A549 (cell line): Measurements from ENCODE around the gene USP6NL. TPM values are rescaled to one million over a fixed set of nuclear protein-coding genes. Genes with fewer than 3 reads are reported as not detected.

Experiments used
- ATAC-seq, 2 experiments: fragments of 200-7000 bp in 1 of 2; fragments of >200 bp in 1 of 2; cut with Nextera tagmentation in 1 of 2; cut with Tn5 transposase in 1 of 2; 3 replicates each; pipeline versions ENCODE4 v1.8.0 to v1.9.1; 2018 to 2020; ENCODE audit warnings: mild to moderate bottlenecking in 1 of 2, moderate library complexity in 1 of 2
- CTCF ChIA-PET: fragments of 300-600 bp; sonication (Branson Sonifier 250); formaldehyde crosslinking; extraction: SDS; loops from one replicate; lab custom pipeline; 2021; ENCODE audit warnings: antibody characterized with exemption, inconsistent platforms; lab: Yijun Ruan, JAX
- POLR2A ChIA-PET: fragments of 350-600 bp; formaldehyde crosslinking; extraction: SDS; loops from one replicate; lab custom pipeline; 2021; ENCODE audit warnings: antibody characterized with exemption, inconsistent platforms; lab: Yijun Ruan, JAX
- DNase-seq, 2 experiments: peaks; one replicate each; pipeline versions ENCODE4 v3.0.0 to v3.0.0-alpha.2; 2011 to 2016; ENCODE audit warnings: low read depth in 1 of 2, low spot score in 1 of 2
- FAIRE-seq: peaks from 2 replicates; lab custom pipeline; 2011; peaks lifted over from hg19 to GRCh38; lab: Jason Lieb, UNC
- H3K27ac ChIP-seq, 2 experiments: fragments of >200 bp; sonication (Bioruptor Twin); formaldehyde crosslinking; 3 replicates each; pipeline ENCODE4 v1.5.1; 2016 to 2017
- H3K4me1 ChIP-seq: fragments of >200 bp; sonication (Bioruptor Twin); formaldehyde crosslinking; 3 replicates; pipeline ENCODE4 v1.6.1; 2016
- H3K4me2 ChIP-seq: fragments of >200 bp; sonication (Bioruptor Twin); formaldehyde crosslinking; 3 replicates; pipeline ENCODE4 v1.6.1; 2016
- H3K4me3 ChIP-seq: fragments of >200 bp; sonication (Bioruptor Twin); formaldehyde crosslinking; 3 replicates; pipeline ENCODE4 v1.5.1; 2016
- H3K9me3 ChIP-seq: fragments of >200 bp; sonication (Bioruptor Twin); formaldehyde crosslinking; 3 replicates; pipeline ENCODE4 v1.6.1; 2016
- ATOH8 ChIP-seq: fragments of 250-450 bp; sonication (Bioruptor Pico); IDR thresholded peaks from 2 replicates; pipeline ENCODE4 v1.5.0; 2020; ENCODE audit warnings: low read depth, mild to moderate bottlenecking, moderate library complexity
- CEBPB ChIP-seq, 2 experiments: fragments of >200 bp in 1 of 2; sonication (Bioruptor Twin) in 1 of 2; formaldehyde crosslinking in 1 of 2; IDR thresholded peaks; 2 replicates each; pipeline ENCODE4 v1.6.1; 2012 to 2016
- CHD2 ChIP-seq: fragments of 150-350 bp; IDR thresholded peaks from 2 replicates; pipeline ENCODE4 v1.6.1; 2014; ENCODE audit warnings: low read length; ENCODE audit not compliant: partially characterized antibody
- CHD4 ChIP-seq: fragments of 200-600 bp; sonication (generic); IDR thresholded peaks from 2 replicates; pipeline ENCODE4 v1.6.1; 2016; ENCODE audit warnings: antibody characterized with exemption, mild to moderate bottlenecking, borderline replicate concordance
- CTCF ChIP-seq: fragments of >200 bp; sonication (Bioruptor Twin); formaldehyde crosslinking; IDR thresholded peaks from 3 replicates; pipeline ENCODE4 v1.5.1; 2016
- E2F6 ChIP-seq: IDR thresholded peaks from 2 replicates; pipeline ENCODE4 v1.6.1; 2012; ENCODE audit warnings: low read depth, borderline replicate concordance
- EHF ChIP-seq: fragments of 250-450 bp; sonication (Bioruptor Pico); IDR thresholded peaks from 2 replicates; pipeline ENCODE4 v1.5.0; 2020; ENCODE audit warnings: mild to moderate bottlenecking
- EHMT2 ChIP-seq: fragments of 200-600 bp; sonication (generic); IDR thresholded peaks from 2 replicates; pipeline ENCODE4 v1.6.1; 2016; ENCODE audit warnings: antibody characterized with exemption, low read depth, mild to moderate bottlenecking, moderate library complexity
- ELK1 ChIP-seq: fragments of 150-350 bp; IDR thresholded peaks from 2 replicates; pipeline ENCODE4 v1.6.1; 2014; ENCODE audit warnings: low read depth, mild to moderate bottlenecking, low read length
- EP300 ChIP-seq, 2 experiments: fragments of >200 bp; sonication (Bioruptor Twin); formaldehyde crosslinking; IDR thresholded peaks; 2 replicates in 1 of 2; 3 replicates in 1 of 2; pipeline ENCODE4 v1.6.1; 2016 to 2017
- FOSB ChIP-seq: fragments of 250-450 bp; sonication (Bioruptor Pico); IDR thresholded peaks from 2 replicates; pipeline ENCODE4 v1.5.0; 2020; ENCODE audit warnings: mild to moderate bottlenecking, moderate library complexity
- FOSL2 ChIP-seq, 2 experiments: fragments of 450-650 bp in 1 of 2; fragments of >200 bp in 1 of 2; sonication (Bioruptor Twin) in 1 of 2; formaldehyde crosslinking; IDR thresholded peaks; 2 replicates each; pipeline versions ENCODE4 v1.5.0 to v1.6.1; 2016 to 2020; ENCODE audit warnings: mild to moderate bottlenecking in 1 of 2, moderate library complexity in 1 of 2
- FOXS1 ChIP-seq: fragments of 250-450 bp; sonication (Bioruptor Pico); IDR thresholded peaks from 2 replicates; pipeline ENCODE4 v1.5.0; 2020; ENCODE audit warnings: mild to moderate bottlenecking, moderate library complexity
- GATA3 ChIP-seq: IDR thresholded peaks from 2 replicates; pipeline ENCODE4 v1.6.1; 2012; ENCODE audit warnings: borderline replicate concordance
- HEYL ChIP-seq: fragments of 250-450 bp; sonication (Bioruptor Pico); IDR thresholded peaks from 2 replicates; pipeline ENCODE4 v1.8.0; 2021; ENCODE audit warnings: mild to moderate bottlenecking, moderate library complexity
- HOXB5 ChIP-seq: fragments of 250-450 bp; sonication (Bioruptor Pico); IDR thresholded peaks from 2 replicates; pipeline ENCODE4 v1.5.0; 2020; ENCODE audit warnings: mild to moderate bottlenecking, moderate library complexity
- JUN ChIP-seq, 2 experiments: fragments of >200 bp; sonication (Bioruptor Twin); formaldehyde crosslinking; IDR thresholded peaks; 2 replicates in 1 of 2; 3 replicates in 1 of 2; pipeline ENCODE4 v1.6.1; 2016 to 2017
- KDM1A ChIP-seq: fragments of 200-600 bp; sonication (generic); IDR thresholded peaks from 2 replicates; pipeline ENCODE4 v1.6.1; 2016; ENCODE audit warnings: low read depth, mild to moderate bottlenecking
- KDM5A ChIP-seq: fragments of 200-600 bp; sonication (generic); IDR thresholded peaks from 2 replicates; pipeline ENCODE4 v1.6.1; 2016; ENCODE audit warnings: antibody characterized with exemption, mild to moderate bottlenecking
- MAFK ChIP-seq: fragments of 450-650 bp; IDR thresholded peaks from 2 replicates; pipeline ENCODE4 v1.6.1; 2014; ENCODE audit not compliant: partially characterized antibody
- MAZ ChIP-seq: fragments of 150-350 bp; IDR thresholded peaks from 2 replicates; pipeline ENCODE4 v1.6.1; 2014; ENCODE audit warnings: antibody characterized with exemption, low read depth, low read length, borderline replicate concordance
- MYC ChIP-seq: IDR thresholded peaks from 2 replicates; pipeline ENCODE4 v1.6.1; 2012; ENCODE audit warnings: mild to moderate bottlenecking, inconsistent platforms, low read length, improper control_type of control experiment, borderline replicate concordance
- NPAS2 ChIP-seq: fragments of 250-450 bp; sonication (Bioruptor Pico); IDR thresholded peaks from 2 replicates; pipeline ENCODE4 v1.8.0; 2022; ENCODE audit warnings: mild to moderate bottlenecking, moderate library complexity, borderline replicate concordance
- NR3C1 ChIP-seq: fragments of >200 bp; sonication (Bioruptor Twin); formaldehyde crosslinking; IDR thresholded peaks from 3 replicates; pipeline ENCODE4 v1.6.1; 2017
- PBX3 ChIP-seq: IDR thresholded peaks from 2 replicates; pipeline ENCODE4 v1.6.1; 2012
- RCOR1 ChIP-seq: fragments of 150-350 bp; IDR thresholded peaks from 2 replicates; pipeline ENCODE4 v1.6.1; 2014; ENCODE audit warnings: antibody characterized with exemption, low read length, low read depth
- RNF2 ChIP-seq: fragments of 200-600 bp; sonication (generic); IDR thresholded peaks from 2 replicates; pipeline ENCODE4 v1.6.1; 2016; ENCODE audit warnings: low read depth, mild to moderate bottlenecking, antibody characterized with exemption, moderate library complexity, borderline replicate concordance
- SREBF2 ChIP-seq: fragments of 450-650 bp; IDR thresholded peaks from 2 replicates; pipeline ENCODE4 v1.6.1; 2014; ENCODE audit warnings: mild to moderate bottlenecking, moderate library complexity
- TFCP2L1 ChIP-seq: fragments of 250-450 bp; sonication (Bioruptor Pico); IDR thresholded peaks from 2 replicates; pipeline ENCODE4 v1.5.0; 2021; ENCODE audit warnings: mild to moderate bottlenecking
- USF2 ChIP-seq: fragments of 450-650 bp; IDR thresholded peaks from 2 replicates; pipeline ENCODE4 v1.6.1; 2014; ENCODE audit warnings: antibody characterized with exemption
- ZSCAN20 ChIP-seq: fragments of 250-450 bp; sonication (Bioruptor Pico); IDR thresholded peaks from 2 replicates; pipeline ENCODE4 v1.8.0; 2022; ENCODE audit warnings: mild to moderate bottlenecking, moderate library complexity
- WGBS: methylation state at CpG from one replicate; pipeline ENCODE4 v1.1.6; 2017; ENCODE audit errors: missing lambda C conversion rate; 5-methylcytosine and 5-hydroxymethylcytosine counted together
- polyA plus RNA-seq, 4 experiments: library from polyadenylated mRNA; depleted of rRNA in 3 of 4; stranded (reverse); fragments of >200 nt; fragmentation: RNase III in 1 of 4; extraction: RNeasy Plus Mini Kit Qiagen cat#74134 plus additional on column Dnase treatment in 1 of 4; gene quantifications; 2 replicates in 3 of 4; 3 replicates in 1 of 4; pipeline ENCODE4 v1.2.3, GENCODE V29; 2011 to 2017

The USP6NL gene
- polyA plus RNA-seq, 2 of the 4 experiments (the other 2 are of a cell fraction), result 10.6 to 18.2 TPM

GRCh38 chr10:11480687-11481086, 130.8 kb downstream of the USP6NL start:
- Histone ChIP-seq H3K4me1 (no peaks in the 10 kb centered on the region), H3K9me3 (no peaks in the 10 kb centered on the region), H3K4me3 (no peak overlapping the region), H3K27ac (no peak overlapping the region), H3K4me2 (no peak overlapping the region)
- TF ChIP-seq KDM5A, result no peak
- TF ChIP-seq NPAS2, result no peak
- no peak for TF ChIP-seq MAFK
- TF ChIP-seq EHF, result no peak
- TF ChIP-seq USF2, result no peak
- no peak for TF ChIP-seq TFCP2L1 (CRISPR knock-in tag)
- TF ChIP-seq E2F6, result no peak
- no peak for TF ChIP-seq KDM1A
- no peak for TF ChIP-seq CHD4
- no peak for TF ChIP-seq RNF2
- TF ChIP-seq NR3C1, result no peak
- no peak for TF ChIP-seq FOSL2 (IDR thresholded peaks at IDR 0.05)
- no peak for TF ChIP-seq FOSL2 (CRISPR knock-in tag; IDR thresholded peaks at IDR 0.05)
- TF ChIP-seq CEBPB (IDR thresholded peaks at IDR 0.05), result no peak
- TF ChIP-seq HOXB5, result no peak
- no peak for TF ChIP-seq ZSCAN20 (CRISPR knock-in tag)
- TF ChIP-seq RCOR1, result no peak
- TF ChIP-seq SREBF2, result no peak
- TF ChIP-seq CTCF, result no peak
- no peak for TF ChIP-seq EP300 (IDR thresholded peaks at IDR 0.05)
- no peak for ATAC-seq
- WGBS, result 91% methylated on average over 4 of the region's 4 CpGs
- DNase-seq, result no peak
- CTCF ChIA-PET, result interaction anchor here (0.7 to 2.4 kb wide), 2 partner anchors 33 to 35 kb away, joined by 3 to 5 read pairs; no protein-coding TSS in a partner anchor
- FAIRE-seq, result no peak
- POLR2A ChIA-PET, result no interaction called here

- H3K9me3 ChIP-seq, result no peaks in the 10 kb centered on the region
- no peak overlapping the region for H3K4me2 ChIP-seq
- ATAC-seq, result no peak
- 99% methylated on average over 7 of the region's 7 CpGs for WGBS
- no peaks in the 10 kb centered on the region for H3K4me1 ChIP-seq
- ChIA-PET POLR2A (no interaction called here), CTCF (interaction anchor here (1.7 kb wide), 1 partner anchor 209 kb away, joined by 3 read pairs; no protein-coding TSS in a partner anchor)
- FAIRE-seq, result no peak
- no peak overlapping the region for H3K27ac ChIP-seq
- H3K4me3 ChIP-seq, result no peak overlapping the region
- DNase-seq, result no peak
- TF ChIP-seq EHF (no peak), EHMT2 (no peak), MYC (no peak), ATOH8 (CRISPR knock-in tag) (no peak), ZSCAN20 (CRISPR knock-in tag) (no peak), GATA3 (no peak), ELK1 (no peak), FOXS1 (CRISPR knock-in tag) (no peak), PBX3 (no peak), HEYL (CRISPR knock-in tag) (no peak), FOSB (CRISPR knock-in tag) (no peak), CTCF (no peak), MAZ (no peak), JUN (IDR thresholded peaks at IDR 0.05) (no peak), NPAS2 (no peak), CHD2 (no peak)
Measured at GRCh38 chr10:11479300-11479699, 132.2 kb downstream of the USP6NL start.
